D341Med (cell line): ENCODE results near the gene MYO5C.
A peak's percentile ranks its signal among the peaks of the same experiment; 100 is the strongest.
"Not testable (repeated sequence)": the region's sequence is repeated elsewhere in the genome, so short reads cannot be mapped to it uniquely, and the experiment has no call there.

ENCODE experiments used
- DNase-seq: peaks from one replicate; pipeline ENCODE4 v3.0.0; 2012; ENCODE audit warnings: low spot score

Gene MYO5C

DNA sequence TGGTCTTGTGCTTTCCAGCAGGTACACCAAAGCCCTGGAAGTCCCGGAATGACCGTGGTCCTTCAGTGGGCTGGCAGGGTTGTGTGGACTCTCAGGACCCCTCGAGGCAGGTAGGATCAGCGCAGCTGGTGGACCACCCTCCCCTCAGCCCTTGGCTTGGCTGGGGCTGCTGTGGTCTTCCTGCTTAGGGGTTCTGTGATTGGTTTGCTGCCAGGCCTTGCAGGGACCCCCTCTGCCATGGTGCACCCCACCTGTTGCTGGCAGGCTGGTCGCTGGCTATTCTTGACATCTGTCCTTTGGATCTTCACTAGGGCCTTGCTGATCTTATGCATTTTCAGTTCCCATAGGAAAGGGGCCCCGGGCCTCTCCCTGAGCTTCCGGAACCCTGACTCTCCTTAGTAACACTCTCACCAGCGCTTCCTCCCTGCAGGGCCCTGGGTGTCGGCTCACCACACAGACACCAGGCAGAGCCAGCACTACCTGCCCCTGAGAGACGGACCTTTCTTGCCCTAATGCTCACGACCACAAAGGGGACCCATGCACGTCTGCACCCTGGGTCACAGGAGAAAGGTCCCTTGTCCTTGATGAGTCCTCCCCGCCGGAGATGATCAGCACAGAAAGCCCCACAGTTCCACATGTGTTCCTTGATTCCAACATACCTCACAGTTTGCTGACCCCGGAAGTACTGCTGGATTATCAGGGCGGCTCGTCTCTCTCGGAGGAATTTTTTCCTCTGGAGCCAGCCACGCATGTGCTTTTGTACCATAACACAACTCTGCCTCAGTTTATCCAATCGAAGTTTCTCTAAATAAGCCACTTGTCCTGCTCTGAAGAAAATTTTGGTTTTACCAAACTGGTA lies 51.7 kb downstream of the MYO5C start:
- DNase-seq: no peak

DNA sequence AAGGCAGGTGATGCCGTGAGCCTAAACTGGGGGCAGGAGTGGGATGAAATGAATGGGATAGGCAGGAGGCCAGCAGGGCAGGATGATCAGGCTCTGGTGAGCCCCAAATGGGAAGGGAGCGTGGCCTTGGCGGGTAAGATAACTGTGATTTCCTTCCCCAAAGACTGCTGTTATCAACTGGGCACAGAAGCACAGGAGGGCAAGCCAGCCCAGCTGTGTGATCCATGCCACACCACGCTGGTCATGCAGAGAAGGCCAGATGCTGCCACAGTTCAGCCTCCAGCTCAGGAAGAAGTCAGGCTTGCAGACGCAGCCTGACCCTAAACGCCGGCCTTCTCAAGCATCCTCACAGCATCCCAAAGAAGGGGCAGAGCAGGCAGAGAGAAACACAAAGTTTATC lies 52.3 kb downstream of the MYO5C start:
- no peak for DNase-seq

DNA sequence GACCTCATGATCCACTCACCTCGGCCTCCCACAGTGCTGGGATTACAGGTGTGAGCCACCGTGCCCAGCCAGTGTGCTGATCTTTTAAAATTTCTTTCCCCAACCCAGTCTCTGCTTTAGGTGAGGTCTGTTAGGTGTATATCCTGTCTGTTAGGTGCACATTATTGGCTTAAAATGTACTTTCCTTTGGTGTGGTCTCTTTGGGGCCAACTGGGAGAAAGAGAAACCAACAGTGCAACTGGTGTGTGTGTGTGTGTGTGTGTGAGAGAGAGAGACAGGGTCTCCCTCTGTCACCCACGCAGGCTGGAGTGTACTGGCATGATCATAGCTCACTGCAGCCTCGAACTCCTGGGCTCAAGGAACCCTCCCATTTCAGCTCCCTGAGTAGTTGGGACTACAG lies 54.1 kb downstream of the MYO5C start:
- DNase-seq: no peak

DNA sequence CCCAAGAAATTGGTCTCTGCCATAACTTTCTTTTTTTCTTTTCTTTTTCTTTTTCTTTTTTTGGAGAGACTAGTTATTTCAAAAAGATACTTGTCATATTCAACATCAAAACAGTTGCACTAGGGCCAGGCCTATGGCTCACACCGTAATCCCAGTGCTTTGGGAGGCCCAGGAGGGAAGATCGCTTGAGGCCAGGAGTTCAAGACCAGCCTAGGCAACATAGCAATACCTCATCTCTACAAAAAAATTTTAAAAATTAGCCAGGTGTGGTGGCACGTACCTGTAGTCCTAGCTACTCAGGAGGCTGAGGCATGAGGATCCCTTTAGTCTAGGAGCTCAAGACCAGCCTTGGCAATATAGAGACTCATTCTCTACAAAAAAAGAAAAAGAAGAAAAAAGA lies 55.4 kb downstream of the MYO5C start:
- DNase-seq: no peak

DNA sequence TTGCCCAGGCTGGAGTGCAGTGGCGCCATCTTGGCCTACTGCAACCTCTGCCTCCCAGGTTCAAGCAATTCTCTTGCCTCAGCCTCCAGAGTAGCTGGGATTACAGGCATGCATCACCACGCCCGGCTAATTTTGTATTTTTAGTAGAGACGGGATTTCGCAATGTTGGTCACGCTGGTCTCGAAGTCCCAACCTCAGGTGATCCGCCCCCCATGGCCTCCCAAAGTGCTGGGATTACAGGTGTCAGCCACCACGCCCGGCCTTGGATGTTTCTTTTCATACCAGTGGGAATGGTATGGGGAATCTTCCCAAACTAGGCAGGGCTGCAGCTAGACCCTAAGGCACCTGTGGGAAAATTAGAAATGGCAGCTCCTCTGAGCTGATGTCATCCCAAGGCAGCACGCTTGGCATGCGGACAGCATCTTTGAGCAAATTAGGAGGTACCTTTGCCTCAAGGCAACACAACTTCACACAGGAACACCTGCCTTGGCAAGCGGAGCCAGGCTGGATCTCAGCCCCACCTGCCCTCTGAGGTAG lies 56.5 kb downstream of the MYO5C start:
- DNase-seq: not testable (repeated sequence)

DNA sequence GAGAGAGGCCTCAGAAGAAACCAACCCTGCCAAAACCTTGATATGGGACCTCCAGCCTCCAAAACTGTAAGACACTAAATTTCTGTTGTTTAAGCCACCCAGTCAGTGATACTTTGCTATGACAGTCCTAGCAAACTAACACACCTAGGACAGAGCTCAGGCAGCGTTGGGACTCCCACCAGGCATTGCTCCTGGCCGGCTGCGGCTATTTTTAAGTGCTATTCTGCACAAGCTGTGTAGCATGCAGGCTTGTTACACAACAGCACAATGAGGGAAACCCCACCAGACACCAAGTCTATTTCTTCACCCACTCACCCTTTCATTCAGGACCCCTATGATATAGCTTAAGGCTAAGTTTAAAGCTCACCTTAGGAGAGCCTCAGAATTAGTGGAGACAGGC lies 57.5 kb downstream of the MYO5C start:
- no peak for DNase-seq

DNA sequence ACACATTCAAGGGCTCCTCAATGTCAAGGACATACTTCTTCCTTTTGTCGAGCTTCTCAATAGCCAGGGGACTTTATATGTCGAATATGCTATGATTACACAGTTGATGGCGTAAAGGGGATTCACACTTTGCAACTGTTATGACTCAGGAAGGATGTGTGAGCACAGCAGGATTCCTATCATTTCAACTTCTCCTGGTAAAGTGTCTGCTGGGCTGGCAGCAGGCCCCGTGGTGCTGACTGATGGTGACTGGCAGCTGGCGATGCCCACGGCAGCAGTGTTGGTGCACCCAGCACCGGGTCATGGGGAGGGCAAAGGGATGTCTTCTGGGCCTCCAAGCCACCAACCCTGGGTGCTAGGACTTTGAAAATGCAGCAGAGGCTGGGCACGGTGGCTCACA lies 59.6 kb downstream of the MYO5C start:
- no peak for DNase-seq

DNA sequence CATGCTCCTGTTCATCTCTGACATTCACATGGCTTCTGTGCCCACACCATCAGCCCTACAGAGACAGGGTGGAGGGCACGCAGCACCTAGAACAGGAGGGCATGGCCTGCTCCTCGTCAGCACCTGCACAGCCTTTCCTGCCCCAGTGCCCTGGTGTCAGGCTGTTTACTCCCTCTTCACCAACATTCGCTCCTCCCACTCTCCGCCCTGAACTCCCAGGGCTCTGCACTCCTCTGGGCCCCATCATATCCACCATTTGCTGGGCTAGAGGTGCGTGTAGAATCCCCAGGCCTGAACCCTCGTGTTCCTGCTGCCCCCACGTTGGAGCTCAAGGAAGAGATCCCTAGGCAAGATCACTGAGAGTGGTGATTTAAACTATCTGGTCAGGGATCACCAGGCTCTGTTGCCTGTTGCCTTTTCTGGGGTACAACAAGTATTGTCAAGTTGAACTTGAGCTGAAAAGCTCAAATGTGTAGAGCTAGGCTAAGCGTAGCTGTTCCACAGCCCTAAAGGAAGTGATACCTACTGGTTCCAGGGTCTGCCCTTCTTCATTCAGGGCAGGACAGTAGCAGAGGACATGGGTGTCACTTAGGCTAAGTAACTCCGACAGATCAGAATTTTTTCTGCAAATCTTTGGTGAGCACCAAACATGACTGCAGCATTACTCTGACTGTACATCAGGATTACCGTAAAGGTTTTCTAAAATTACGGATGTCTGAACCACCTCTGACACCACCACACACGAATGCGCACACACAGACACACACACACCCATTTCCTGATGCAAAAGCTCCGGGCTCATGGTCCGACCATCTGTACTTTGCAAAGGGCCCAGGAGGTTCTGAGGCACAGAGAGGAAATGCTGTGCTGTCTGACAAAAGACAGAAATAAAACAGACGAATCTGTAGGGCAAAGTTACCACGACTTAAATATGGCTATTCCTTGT lies 60.7 kb downstream of the MYO5C start:
- no peak for DNase-seq

DNA sequence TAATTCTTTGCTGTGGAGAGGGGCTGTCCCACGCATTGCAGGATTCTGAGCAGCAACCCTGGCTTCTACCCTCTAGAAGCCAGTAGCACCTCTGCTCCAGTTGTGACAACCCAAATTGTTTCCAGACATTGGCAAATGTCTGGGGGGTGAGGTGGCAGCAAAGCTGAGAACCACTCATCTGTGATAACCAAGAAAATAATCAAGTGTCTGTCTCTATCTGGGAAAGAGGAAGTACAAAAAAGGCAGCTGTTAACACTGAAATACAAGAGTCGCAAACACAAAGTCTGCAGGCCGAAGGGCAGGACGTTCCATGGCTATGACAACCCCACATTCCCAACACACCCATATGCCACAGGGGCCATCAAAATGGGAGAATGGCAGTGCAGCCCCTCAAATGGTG lies 62.2 kb downstream of the MYO5C start:
- no peak for DNase-seq

DNA sequence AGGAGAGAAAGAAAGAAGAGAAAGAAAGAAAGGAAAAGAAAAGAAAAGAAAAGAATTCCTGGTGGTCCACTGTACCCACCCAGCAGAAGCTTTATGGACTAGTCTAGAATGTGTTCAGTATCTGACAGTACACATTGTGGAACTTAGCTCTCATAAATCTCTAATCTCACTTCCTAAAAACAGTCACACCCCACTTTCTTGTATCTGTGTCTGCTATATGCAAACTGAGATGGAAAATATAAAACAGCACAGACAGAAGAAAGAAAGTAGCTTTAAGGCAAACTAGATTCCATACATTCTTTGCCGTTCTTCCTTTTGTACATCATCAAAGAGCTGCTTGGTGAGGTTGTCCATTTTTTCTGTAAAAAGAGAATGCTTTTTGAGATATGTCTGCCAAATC lies 63.3 kb downstream of the MYO5C start:
- DNase-seq: no peak

DNA sequence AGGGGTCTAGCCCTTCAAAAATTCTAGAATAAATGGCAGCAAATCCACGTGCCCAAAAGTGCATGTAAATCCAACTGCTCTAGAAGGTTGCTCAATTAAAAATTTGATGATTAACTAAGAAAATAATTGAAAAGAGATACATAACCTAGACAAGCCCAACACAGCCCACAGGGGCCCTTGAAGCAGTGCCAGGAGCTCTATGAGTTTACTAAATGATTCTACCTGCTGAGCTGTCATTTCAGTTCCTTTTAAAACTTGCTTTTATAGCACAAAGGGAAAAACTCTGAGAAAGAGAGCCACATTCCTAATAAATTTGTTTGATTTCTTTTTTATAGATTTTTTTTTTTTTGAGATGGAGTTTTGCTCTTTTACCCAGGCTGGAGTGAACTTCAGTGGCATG lies 65.5 kb downstream of the MYO5C start:
- no peak for DNase-seq

DNA sequence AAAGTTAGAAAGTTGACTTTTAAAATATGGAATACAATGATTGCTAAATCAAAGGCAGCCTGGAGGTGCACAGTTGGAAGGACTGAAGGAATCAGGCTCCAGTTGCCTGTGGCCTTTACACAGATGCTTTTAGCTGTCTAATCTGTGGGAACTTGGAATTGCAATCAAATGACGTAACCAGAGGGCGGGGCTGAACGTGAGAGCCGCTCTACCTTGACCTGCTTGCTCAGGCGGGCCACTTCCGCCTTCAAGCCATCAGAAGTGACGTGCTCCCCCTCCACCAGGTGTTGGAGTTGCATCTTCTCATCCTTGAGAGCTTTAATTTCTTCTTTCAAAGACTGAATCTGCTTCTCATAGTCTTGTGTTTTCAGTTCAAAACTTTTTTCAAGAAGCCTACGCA lies 66.7 kb downstream of the MYO5C start:
- DNase-seq: no peak

DNA sequence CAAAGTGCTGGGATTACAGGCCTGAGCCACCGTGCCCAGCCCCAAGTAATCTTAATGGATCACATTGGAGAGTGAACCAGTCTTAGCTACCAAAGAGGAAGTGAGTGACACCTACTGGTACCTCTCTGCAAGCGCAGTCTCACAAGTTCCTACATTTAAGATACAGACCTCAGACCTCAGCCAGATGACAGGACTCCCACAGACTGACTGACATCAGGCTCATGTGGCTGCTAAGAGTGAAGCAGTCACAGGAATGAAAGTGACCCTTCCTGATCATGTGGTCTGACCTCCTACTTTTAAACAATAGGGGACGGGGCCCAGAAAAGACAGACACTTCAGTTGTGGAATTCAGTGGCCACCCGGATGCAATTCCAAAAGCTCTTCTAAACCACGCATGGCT lies 68.1 kb downstream of the MYO5C start:
- DNase-seq: peak; percentile 75

DNA sequence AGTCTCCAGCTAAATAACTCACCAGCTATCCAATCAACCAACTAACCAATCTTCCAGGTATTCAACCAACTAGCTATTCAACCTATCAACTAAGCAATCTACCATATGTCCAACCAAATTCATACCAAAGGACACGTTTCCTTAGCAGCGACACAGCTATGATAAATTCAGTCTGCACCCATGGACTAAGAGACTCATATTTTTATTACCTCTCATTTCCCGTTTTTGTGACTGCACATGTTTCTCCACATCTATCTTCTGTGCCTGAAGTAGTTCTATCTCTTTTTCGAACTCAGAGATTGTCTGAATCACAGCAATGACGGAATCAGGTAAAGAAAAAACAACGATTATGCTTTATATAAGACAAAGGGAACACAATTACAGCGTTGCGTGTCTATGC lies 70.4 kb downstream of the MYO5C start:
- no peak for DNase-seq

DNA sequence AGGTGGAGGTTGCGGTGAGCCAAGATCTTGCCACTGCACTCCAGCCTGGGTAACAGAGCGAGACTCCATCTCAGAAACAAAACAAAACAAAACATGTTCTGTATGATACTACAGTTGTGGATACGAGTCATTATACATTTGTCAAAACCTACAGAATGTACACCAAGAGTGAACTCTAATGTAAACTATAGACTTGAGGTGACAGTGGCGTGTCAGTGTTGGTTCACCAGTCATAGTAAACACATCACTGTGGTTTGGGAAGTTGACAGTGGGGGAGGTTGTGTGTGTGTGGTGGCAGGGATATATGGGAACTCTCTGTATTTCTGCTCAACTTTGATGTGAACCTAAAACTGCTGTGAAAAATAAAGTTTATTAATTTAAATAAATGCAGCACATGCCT lies 71.4 kb downstream of the MYO5C start:
- no peak for DNase-seq

DNA sequence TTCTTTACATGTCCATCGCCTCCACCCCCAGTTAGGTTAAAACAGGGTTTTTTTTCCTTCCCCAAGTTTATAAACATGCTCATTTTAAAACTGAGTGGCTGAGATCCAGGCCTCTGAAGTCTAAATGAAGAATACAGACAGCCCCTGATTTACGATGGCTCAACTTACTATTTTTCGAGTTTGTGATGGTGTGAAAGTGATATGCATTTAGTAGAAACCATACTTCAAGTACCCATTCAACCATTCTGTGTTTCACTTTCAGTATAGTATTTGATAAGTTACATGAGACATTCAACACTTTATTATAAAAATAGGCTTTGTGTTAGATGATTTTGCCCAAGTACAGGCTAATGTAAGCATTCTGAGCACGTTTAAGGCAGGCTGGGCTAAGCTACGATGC lies 73.9 kb downstream of the MYO5C start:
- no peak for DNase-seq

DNA sequence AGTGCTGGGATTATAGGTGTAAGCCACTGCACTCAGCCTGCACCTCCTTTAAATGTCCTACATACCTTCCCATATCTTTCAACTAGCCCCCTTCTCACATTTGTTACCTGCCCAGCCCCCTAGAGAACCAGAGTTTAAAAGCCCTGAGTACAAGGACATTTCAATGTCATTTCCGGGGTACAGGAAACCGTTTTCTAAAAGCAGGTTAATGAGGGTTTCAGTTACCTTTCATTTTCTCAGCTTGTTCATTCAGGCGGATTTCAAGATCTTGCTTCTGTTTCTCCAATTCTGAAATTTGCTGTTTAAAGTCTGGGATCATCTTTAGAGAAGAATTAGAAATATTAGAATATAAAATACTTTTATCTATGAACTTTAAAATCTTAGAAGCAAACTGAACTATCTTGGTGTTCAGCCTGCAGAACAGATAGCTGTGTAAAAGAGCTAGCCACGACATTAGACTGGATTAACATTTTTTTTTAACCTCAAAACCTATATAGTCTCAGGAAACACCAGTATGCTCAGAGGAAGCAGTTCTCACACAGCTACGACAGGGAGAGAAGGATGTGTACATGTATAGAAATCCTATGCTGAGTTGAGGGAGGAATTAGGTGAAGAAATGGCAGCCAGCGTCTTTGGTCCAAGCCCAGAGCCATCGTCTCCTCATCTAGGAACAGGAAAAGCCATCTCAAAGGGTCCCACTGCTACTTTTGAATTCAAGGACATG lies 74.5 kb downstream of the MYO5C start:
- no peak for DNase-seq

DNA sequence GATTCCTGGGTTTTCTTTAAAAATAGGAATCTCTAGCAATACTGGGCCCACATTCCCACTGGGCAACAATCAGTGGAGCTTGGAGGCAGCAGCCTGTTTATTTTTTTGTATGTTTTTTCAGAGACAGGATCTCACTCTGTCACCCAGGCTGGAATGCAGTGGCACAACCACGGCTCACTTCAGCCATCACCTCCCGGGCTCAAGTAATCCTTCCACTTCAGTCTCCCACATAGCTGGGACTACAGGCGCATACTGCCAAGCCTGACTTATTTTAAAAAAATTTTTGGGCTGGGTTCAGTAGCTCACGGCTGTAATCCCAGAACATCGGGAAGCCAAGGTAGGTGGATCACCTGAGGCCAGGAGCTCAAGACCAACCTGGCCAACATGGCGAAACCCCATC lies 75.4 kb downstream of the MYO5C start:
- DNase-seq: no peak

DNA sequence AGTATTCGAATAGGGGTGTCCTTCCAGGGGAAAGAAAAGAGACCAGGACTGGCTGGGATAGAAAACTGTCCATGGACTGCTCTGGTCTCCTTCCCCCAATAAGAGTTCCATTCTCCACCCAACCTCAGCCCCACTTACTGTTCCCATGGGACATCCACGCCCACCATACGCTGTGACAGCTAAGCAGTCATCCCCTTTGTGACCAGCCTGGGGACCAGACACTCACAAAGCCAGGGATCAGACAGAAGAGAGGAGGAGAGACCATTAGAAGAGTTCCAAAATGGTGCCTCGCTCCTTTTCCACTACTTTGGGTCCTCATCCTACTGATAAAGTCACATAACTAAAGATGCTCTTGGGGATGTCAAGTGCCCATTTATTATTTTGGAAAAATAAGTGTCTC lies 76.8 kb downstream of the MYO5C start:
- no peak for DNase-seq

DNA sequence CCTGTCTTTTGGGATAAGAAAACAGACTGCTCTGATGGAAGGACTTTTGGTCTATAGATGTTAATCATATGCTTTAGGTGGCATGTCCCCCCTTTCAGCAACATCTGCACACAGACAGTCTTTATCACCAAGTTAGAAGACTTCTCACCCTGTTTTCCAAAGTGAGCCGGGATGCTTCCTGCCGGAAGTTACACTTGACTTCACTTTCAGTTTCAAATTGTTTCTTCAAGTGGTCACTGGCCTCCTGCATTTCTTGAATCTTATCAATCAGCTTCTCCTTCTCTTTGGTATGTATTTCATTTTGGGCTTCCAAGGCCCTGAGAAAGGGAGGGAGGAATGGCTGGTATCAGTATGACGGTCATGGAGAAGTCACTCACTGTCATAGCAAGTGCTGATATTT lies 77.2 kb downstream of the MYO5C start:
- DNase-seq: no peak

DNA sequence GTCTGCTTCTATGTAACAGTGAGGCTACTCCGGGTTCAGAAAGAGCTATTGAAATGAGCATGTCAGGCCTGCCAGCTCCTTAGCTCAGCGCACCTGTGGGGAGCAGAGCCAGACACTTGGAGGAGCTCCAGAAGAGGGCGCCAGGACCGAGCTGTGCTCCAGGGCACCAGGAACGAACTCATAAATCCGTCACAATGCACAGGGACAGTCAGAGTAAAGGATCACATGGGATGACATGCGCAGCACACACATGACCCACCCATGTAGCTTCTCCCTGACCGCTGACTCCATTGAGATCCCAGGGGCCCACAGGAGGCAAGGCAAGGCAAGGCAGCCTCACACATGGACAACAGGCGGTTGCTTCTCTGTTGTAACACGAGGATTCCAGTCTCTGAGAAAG lies 78.4 kb downstream of the MYO5C start:
- peak; percentile 65 for DNase-seq

DNA sequence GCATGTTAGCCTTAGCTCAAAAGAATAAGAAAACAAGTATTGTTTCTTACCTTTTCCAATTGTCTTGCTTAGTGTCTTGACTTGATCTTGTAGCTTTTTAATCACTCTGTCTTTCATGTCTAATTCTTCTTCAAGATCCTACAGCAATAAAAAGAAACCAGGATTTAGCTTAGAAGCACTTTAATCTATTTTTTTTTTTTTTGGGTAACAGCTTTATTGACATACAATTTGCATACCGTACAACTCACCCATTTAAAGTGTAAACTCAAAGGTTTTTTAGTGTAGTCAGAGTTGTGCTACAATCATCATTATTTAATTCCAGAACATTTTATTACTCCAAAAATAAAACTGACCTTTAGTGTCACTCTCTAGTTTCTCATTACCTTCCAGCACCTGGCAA lies 81.1 kb downstream of the MYO5C start:
- DNase-seq: no peak
